ENCODE data around the gene TSTD2. TPM values are rescaled to one million over a fixed set of nuclear protein-coding genes. Genes with fewer than 3 reads are reported as not detected.

Gene TSTD2
- total RNA-seq, 1 donor from 2014 or later, result 19.6 TPM

DNA sequence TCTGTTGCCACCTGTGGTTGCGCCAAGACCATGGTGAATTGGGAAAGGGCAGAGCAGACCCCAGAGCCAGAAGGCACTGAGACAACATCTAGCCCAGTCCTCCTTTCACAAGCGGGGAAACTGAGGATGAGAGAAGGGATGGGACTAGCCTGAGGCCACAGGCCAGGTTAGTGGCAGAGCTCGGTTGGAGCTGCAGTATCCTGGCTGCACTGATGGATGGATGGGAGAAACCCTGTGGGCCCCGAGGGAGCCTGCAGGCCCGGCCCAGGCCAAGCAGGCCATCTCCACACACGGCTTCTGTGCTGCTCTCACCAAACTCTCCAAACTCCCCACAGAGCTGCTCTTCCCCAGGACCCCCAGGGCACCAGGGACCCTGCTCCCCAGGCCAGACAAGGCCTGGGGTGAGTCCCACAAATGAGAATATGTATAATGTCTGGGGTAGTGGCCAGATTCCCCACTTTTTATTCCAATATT lies 60.2 kb downstream of the TSTD2 start:
- H3K36me3 ChIP-seq (ENCODE audit: control insufficient read depth, insufficient read depth, low read length), result no peaks in the 10 kb centered on the region
- DNase-seq (ENCODE audit: low read depth), result no peak
- no peaks in the 10 kb centered on the region for H3K27me3 ChIP-seq (ENCODE audit: control insufficient read depth, insufficient read depth, low read length)
- TF ChIP-seq, protein P1, sequence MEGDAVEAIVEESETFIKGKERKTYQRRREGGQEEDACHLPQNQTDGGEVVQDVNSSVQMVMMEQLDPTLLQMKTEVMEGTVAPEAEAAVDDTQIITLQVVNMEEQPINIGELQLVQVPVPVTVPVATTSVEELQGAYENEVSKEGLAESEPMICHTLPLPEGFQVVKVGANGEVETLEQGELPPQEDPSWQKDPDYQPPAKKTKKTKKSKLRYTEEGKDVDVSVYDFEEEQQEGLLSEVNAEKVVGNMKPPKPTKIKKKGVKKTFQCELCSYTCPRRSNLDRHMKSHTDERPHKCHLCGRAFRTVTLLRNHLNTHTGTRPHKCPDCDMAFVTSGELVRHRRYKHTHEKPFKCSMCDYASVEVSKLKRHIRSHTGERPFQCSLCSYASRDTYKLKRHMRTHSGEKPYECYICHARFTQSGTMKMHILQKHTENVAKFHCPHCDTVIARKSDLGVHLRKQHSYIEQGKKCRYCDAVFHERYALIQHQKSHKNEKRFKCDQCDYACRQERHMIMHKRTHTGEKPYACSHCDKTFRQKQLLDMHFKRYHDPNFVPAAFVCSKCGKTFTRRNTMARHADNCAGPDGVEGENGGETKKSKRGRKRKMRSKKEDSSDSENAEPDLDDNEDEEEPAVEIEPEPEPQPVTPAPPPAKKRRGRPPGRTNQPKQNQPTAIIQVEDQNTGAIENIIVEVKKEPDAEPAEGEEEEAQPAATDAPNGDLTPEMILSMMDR (IDR thresholded peaks at IDR 0.05; ENCODE audit: insufficient read depth, low read length, poor library complexity, severe bottlenecking), result no peak
- H3K4me3 ChIP-seq (ENCODE audit: low read depth, low read length), result no peak overlapping the region

DNA sequence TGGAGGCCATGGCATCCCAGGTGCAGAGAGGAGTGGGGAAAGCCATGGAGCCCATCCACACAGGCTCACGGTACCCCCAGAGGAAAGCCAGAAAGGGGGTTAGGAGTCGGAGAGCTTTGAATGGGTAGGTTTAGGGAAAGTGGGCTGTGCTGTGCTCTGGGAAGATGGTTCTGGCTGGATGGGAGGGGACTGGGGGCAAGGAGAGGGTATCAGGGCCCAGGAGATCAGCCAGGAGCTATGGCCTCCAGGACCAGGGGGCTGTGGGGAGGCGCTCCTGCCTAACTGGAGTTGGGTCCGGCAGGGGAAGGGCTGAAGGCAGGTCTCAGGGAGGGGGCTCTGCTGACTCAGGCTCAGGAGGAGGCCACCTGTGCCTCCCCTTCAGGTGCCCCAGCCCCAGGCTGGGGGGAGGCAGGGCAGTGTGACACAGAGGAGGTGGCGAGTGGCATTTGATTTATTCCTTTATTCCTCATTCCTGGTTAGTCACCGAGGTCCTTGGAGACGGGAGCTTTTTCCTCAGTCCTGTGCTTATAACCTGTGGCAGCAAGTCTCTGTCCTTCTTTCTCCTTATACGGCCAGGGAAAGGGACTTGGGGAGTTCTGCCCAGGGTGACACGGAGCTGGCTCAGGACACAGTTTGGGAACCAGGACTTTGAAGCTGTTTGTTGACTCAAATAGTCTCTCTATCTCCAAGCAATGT lies 60.8 kb downstream of the TSTD2 start:
- Histone ChIP-seq H3K36me3 (ENCODE audit: control insufficient read depth, insufficient read depth, low read length) (no peaks in the 10 kb centered on the region), H3K4me3 (ENCODE audit: low read depth, low read length) (no peak overlapping the region), H3K27me3 (ENCODE audit: control insufficient read depth, insufficient read depth, low read length) (no peaks in the 10 kb centered on the region)
- TF ChIP-seq, protein P1 (IDR thresholded peaks at IDR 0.05; ENCODE audit: insufficient read depth, low read length, poor library complexity, severe bottlenecking), result no peak
- DNase-seq (ENCODE audit: low read depth), result no peak

DNA sequence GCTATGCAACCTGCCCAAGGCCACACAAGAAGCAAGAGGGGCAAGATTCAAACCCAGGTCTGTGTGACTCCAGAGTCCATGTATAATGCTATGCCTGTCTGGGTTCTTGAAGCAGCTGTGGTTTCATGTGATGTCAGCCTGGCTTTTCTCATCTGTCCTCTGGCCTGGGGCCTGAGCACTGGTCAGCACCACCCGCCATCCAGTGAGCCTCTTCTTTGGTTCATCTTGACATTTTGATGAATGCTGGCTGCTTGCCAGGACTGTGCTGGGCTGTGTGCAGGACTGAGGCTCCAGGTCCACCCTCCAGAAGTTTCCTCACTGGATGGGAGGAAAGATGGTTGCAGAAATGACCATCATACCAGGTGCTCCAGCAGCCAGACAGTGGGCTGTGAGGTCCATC lies 61.5 kb downstream of the TSTD2 start:
- TF ChIP-seq, protein P1 (IDR thresholded peaks at IDR 0.05; ENCODE audit: insufficient read depth, low read length, poor library complexity, severe bottlenecking), result no peak
- Histone ChIP-seq H3K4me3 (ENCODE audit: low read depth, low read length) (no peak overlapping the region), H3K36me3 (ENCODE audit: control insufficient read depth, insufficient read depth, low read length) (no peaks in the 10 kb centered on the region), H3K27me3 (ENCODE audit: control insufficient read depth, insufficient read depth, low read length) (no peaks in the 10 kb centered on the region)
- DNase-seq (ENCODE audit: low read depth), result no peak

DNA sequence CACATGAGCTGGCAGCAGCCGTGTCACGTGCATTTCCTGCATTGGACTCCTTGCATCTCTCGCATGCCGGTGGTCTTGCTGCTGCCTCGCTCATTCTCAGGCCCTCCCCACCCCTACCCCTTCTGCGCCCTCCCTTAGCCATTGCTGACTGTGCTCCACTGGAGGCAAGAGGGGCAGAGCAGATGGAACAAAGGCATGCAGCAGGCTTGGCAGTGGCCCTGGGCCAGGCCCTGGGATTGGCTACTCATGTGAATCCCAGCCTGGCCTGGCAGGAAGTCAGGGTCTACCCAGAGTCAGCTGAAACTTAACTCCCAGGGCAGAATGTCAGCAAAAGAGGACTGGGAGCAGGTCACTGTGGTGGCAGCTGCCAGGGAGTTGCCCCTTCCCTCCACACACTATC lies 62.3 kb downstream of the TSTD2 start:
- TF ChIP-seq, protein P1 (IDR thresholded peaks at IDR 0.05; ENCODE audit: insufficient read depth, low read length, poor library complexity, severe bottlenecking), result no peak
- Histone ChIP-seq H3K36me3 (ENCODE audit: control insufficient read depth, insufficient read depth, low read length) (no peaks in the 10 kb centered on the region), H3K27me3 (ENCODE audit: control insufficient read depth, insufficient read depth, low read length) (no peaks in the 10 kb centered on the region), H3K4me3 (ENCODE audit: low read depth, low read length) (no peak overlapping the region)
- DNase-seq (ENCODE audit: low read depth), result no peak

DNA sequence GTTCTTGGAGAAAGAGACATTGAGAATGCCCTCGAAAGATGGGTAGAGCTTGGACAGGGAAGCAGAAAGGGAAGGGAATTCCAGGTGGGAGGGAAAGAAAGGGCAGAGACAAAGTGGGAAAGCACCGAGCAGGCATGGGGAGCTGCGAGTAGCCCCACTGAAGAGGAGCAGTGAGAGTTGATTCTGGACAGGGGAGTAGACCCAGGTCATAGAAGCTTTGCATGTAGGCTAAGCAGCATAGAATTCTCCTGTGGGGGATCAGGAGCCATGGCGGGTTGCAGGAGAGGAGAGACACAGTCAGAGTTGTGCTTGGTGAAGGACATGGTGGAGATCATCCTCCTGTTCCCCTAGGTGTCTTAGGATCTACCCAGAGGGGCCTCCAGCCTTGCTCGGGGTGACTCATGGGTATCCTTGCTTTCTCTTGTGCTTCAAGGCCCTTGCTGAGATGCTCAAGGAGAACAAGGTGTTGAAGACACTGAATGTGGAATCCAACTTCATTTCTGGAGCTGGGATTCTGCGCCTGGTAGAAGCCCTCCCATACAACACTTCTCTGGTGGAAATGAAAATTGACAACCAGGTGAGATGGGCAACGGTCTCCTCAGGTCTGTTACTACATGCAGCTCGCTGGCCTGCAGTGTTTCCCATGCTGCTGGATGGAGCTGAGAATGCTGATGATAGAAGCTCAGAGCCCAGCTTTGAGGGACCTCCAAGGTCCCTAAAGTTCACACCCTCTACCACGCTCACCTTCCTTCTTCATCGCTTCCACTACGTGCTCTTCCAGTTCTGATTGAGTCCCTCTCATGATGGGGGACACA lies 64.5 kb downstream of the TSTD2 start:
- DNase-seq (ENCODE audit: low read depth), result no peak
- TF ChIP-seq, protein P1 (IDR thresholded peaks at IDR 0.05; ENCODE audit: insufficient read depth, low read length, poor library complexity, severe bottlenecking), result no peak
- H3K36me3 ChIP-seq (ENCODE audit: control insufficient read depth, insufficient read depth, low read length), result no peaks in the 10 kb centered on the region
- no peak overlapping the region for H3K4me3 ChIP-seq (ENCODE audit: low read depth, low read length)
- H3K27me3 ChIP-seq (ENCODE audit: control insufficient read depth, insufficient read depth, low read length), result peaks cover 1% of the 10 kb centered on the region
